PC-3 (cell line): Measurements from ENCODE around the gene CPE. TPM values are rescaled to one million over a fixed set of nuclear protein-coding genes. Genes with fewer than 3 reads are reported as not detected.

Source experiments
- ATAC-seq: fragments of 200-7000 bp; cut with Tn5 transposase; 2 replicates; pipeline ENCODE4 v1.9.1; 2020; ENCODE audit warnings: mild to moderate bottlenecking, moderate library complexity
- BruUV-seq: library from RNA; stranded (reverse); fragments of 400-500 nt; replicated peaks from 2 replicates; lab custom pipeline; 2021; lab: Mats Ljungman, UMichigan
- CTCF ChIA-PET: fragments of 300-600 bp; sonication (Branson Sonifier 250); formaldehyde crosslinking; loops from one replicate; lab custom pipeline; 2022; ENCODE audit warnings: antibody characterized with exemption; lab: Charles Lee
- POLR2A ChIA-PET: fragments of 300-600 bp; sonication (Branson Sonifier 250); formaldehyde crosslinking; loops from one replicate; lab custom pipeline; 2022; ENCODE audit warnings: antibody characterized with exemption; ENCODE audit not compliant: unreplicated experiment; lab: Charles Lee
- DNase-seq: peaks from one replicate; pipeline ENCODE4 v3.0.0-alpha.2; 2015
- H2AFZ ChIP-seq: fragments of 300-600 bp; sonication (generic); 2 replicates; pipeline ENCODE4 v1.6.0; 2016; ENCODE audit warnings: antibody characterized with exemption, low read length
- H3F3A ChIP-seq: fragments of 300-600 bp; sonication (generic); one replicate; pipeline ENCODE4 v1.6.0; 2017; ENCODE audit warnings: antibody characterized with exemption, low read length, control low read depth, mild to moderate bottlenecking; ENCODE audit not compliant: unreplicated experiment
- H3K27ac ChIP-seq: fragments of 300-600 bp; sonication (generic); 2 replicates; pipeline ENCODE4 v1.5.1; 2016; ENCODE audit warnings: mild to moderate bottlenecking, low read length
- H3K27me3 ChIP-seq: fragments of 300-600 bp; sonication (generic); 2 replicates; pipeline ENCODE4 v1.6.1; 2016; ENCODE audit warnings: low read length, mixed read lengths
- H3K36me3 ChIP-seq: fragments of 300-600 bp; sonication (generic); 2 replicates; pipeline ENCODE4 v1.6.1; 2016; ENCODE audit warnings: low read depth, mixed run types, low read length, mixed read lengths
- H3K4me1 ChIP-seq: fragments of 300-600 bp; sonication (generic); 2 replicates; pipeline ENCODE4 v1.5.1; 2016; ENCODE audit warnings: low read length; ENCODE audit not compliant: insufficient read depth
- H3K4me2 ChIP-seq: fragments of 300-600 bp; sonication (generic); 2 replicates; pipeline ENCODE4 v1.6.0; 2016; ENCODE audit warnings: low read length
- H3K4me3 ChIP-seq: fragments of 300-600 bp; sonication (generic); 2 replicates; pipeline ENCODE4 v1.5.1; 2016; ENCODE audit warnings: mild to moderate bottlenecking, low read length, mixed read lengths
- H3K79me2 ChIP-seq: fragments of 300-600 bp; sonication (generic); 2 replicates; pipeline ENCODE4 v1.6.1; 2017; ENCODE audit warnings: low read length, mixed read lengths
- H3K9ac ChIP-seq: fragments of 300-600 bp; sonication (generic); 2 replicates; pipeline ENCODE4 v1.6.0; 2016; ENCODE audit warnings: mild to moderate bottlenecking, low read length
- H3K9me2 ChIP-seq: fragments of 300-600 bp; sonication (generic); replicated peaks from 2 replicates; pipeline ENCODE4 v1.6.1; 2016; ENCODE audit warnings: mixed run types, low read length, mixed read lengths
- H3K9me3 ChIP-seq: fragments of 300-600 bp; sonication (generic); 2 replicates; pipeline ENCODE4 v1.6.1; 2016; ENCODE audit warnings: low read length, mixed read lengths
- H4K20me1 ChIP-seq: fragments of 300-600 bp; sonication (generic); 2 replicates; pipeline ENCODE4 v1.6.1; 2016; ENCODE audit warnings: low read length, mixed read lengths
- EZH2 ChIP-seq: fragments of 300-600 bp; sonication (generic); IDR thresholded peaks from one replicate; pipeline ENCODE4 v1.6.1; 2017; ENCODE audit warnings: antibody characterized with exemption, mild to moderate bottlenecking, low read length; ENCODE audit not compliant: unreplicated experiment
- EZH2phosphoT487 ChIP-seq: fragments of 300-600 bp; sonication (generic); IDR thresholded peaks from 2 replicates; pipeline ENCODE4 v1.6.1; 2018; ENCODE audit warnings: mild to moderate bottlenecking, antibody characterized with exemption, low read length, borderline replicate concordance
- intact Hi-C: fragments of 100-400 bp; cut with micrococcal nuclease; formaldehyde crosslinking; loops from 2 replicates; pipeline ENCODE4 v1.9.0; 2023
- total RNA-seq: library from RNA; depleted of rRNA; stranded (reverse); fragments of >200 nt; gene quantifications from 2 replicates; pipeline ENCODE4 v1.2.3, GENCODE V29; 2014
- TF ChIP-seq, protein P1 (sequence below): fragments of 300-600 bp; sonication (generic); conservative IDR thresholded peaks from 2 replicates; pipeline ENCODE4 v1.5.1; 2017; ENCODE audit warnings: antibody characterized with exemption, low read depth, mild to moderate bottlenecking, low read length

Gene CPE
- total RNA-seq, 1 experiment from 2014 or later = 15.5 TPM

DNA sequence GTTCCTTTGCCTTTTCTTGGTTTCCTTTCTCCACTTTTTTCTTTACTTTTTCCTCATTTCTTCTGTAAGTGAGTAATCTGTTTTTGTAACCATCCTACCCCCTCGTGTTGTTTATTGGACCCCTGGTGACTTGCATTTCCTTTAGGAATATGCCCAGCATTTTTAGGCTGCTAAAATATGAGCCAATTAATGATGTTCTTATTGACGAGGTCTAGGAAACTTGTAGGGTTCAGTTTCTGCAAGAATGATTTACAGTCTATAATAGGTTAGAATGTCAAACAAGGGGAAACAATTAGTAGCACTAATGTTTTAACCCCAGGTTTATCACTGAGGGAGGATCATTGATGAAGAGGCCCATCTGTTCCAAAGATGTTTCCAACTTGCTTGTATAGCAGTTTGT is 79.0 kb downstream of the CPE start:
- Histone ChIP-seq H3K4me1 (peaks cover 13% of the 10 kb centered on the region; the same call in 1 of the 2 replicates), H3K27ac (no peak overlapping the region), H3K36me3 (no peaks in the 10 kb centered on the region), H3K9me2 (no peaks in the 10 kb centered on the region), H3K79me2 (no peaks in the 10 kb centered on the region), H3K4me3 (no peak overlapping the region), H3K4me2 (no peak overlapping the region), H3F3A (no peaks in the 10 kb centered on the region), H3K9ac (no peak overlapping the region), H3K9me3 (no peaks in the 10 kb centered on the region), H2AFZ (no peak overlapping the region), H4K20me1 (no peaks in the 10 kb centered on the region), H3K27me3 (no peaks in the 10 kb centered on the region)
- no peak for ATAC-seq
- intact Hi-C loops = no loop called here
- BruUV-seq = no TSS peak
- CTCF ChIA-PET = no interaction called here
- DNase-seq = no peak
- TF ChIP-seq EZH2 (no peak), EZH2phosphoT487 (no peak)
- TF ChIP-seq, protein P1, sequence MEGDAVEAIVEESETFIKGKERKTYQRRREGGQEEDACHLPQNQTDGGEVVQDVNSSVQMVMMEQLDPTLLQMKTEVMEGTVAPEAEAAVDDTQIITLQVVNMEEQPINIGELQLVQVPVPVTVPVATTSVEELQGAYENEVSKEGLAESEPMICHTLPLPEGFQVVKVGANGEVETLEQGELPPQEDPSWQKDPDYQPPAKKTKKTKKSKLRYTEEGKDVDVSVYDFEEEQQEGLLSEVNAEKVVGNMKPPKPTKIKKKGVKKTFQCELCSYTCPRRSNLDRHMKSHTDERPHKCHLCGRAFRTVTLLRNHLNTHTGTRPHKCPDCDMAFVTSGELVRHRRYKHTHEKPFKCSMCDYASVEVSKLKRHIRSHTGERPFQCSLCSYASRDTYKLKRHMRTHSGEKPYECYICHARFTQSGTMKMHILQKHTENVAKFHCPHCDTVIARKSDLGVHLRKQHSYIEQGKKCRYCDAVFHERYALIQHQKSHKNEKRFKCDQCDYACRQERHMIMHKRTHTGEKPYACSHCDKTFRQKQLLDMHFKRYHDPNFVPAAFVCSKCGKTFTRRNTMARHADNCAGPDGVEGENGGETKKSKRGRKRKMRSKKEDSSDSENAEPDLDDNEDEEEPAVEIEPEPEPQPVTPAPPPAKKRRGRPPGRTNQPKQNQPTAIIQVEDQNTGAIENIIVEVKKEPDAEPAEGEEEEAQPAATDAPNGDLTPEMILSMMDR = no peak
- POLR2A ChIA-PET = no interaction called here

DNA sequence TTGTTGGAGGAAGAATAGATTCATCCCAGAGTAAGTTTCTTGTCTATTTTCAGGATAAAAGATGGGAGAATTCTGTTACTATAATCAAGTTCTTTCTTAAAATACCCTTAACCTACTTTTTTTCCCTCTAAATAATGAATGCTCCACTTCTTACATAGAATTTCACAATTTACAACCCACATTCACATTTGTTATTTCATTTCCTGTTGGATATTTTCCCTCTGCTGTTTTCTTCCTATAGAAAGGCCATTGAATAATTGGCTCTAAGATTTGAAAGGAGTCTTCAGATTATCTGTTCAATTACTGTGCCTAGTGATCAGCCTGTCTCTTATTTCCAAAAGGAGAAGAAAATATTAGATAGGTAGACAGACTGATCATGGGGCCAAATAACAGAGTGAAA is 79.7 kb downstream of the CPE start:
- Histone ChIP-seq H3K4me2 (no peak overlapping the region), H3K27ac (no peak overlapping the region), H3F3A (no peaks in the 10 kb centered on the region), H3K4me1 (peaks cover 13% of the 10 kb centered on the region; the same call in 1 of the 2 replicates), H3K9ac (no peak overlapping the region), H3K4me3 (no peak overlapping the region), H3K9me3 (no peaks in the 10 kb centered on the region), H3K9me2 (no peaks in the 10 kb centered on the region), H2AFZ (no peak overlapping the region), H3K36me3 (no peaks in the 10 kb centered on the region), H3K79me2 (no peaks in the 10 kb centered on the region), H3K27me3 (no peaks in the 10 kb centered on the region), H4K20me1 (no peaks in the 10 kb centered on the region)
- no peak for TF ChIP-seq EZH2phosphoT487
- no peak for DNase-seq
- ChIA-PET POLR2A (no interaction called here), CTCF (no interaction called here)
- BruUV-seq = no TSS peak
- ATAC-seq = no peak
- intact Hi-C loops = no loop called here

DNA sequence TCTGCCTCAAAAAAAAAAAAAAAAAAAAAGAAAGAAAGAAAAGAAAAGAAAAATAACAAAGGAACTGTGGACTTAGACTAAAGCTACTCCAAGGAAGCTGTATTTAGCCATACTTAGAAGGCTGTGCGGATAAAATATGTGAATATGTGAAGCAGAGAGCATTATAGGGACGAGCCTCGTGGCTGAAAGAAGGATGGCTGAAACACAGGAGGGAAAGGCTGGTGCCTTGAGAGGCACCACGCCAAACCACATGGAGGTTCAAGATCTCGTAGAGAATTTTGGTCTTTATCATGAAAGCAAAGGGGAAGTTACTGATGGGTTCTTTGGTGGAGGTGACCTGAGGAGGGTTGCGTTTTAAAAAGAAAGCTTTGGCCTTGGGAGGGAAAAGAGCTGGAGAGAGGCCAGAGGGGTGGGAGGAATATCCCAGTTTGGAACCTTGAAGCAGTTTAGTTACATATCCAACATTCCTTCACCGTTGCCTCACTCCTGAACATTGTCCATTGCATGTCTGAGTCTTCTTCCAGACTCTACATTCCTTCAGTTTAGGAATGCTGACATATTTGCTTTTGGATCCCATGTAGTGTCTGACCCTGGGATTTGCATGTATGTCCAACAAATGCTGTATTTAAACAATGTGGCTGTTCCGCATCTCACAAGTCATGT is 82.5 kb downstream of the CPE start:
- Histone ChIP-seq H3K27ac (no peak overlapping the region), H3K4me2 (no peak overlapping the region), H3K27me3 (no peaks in the 10 kb centered on the region), H3K79me2 (no peaks in the 10 kb centered on the region), H3K4me3 (no peak overlapping the region), H3K9ac (no peak overlapping the region), H4K20me1 (no peaks in the 10 kb centered on the region), H3K9me3 (no peaks in the 10 kb centered on the region), H2AFZ (no peak overlapping the region), H3F3A (no peaks in the 10 kb centered on the region), H3K4me1 (no peaks in the 10 kb centered on the region), H3K9me2 (no peaks in the 10 kb centered on the region), H3K36me3 (no peaks in the 10 kb centered on the region)
- intact Hi-C loops = no loop called here
- ATAC-seq = no peak
- TF ChIP-seq EZH2 (no peak), EZH2phosphoT487 (no peak)
- TF ChIP-seq, protein P1 = no peak
- BruUV-seq = no TSS peak
- POLR2A ChIA-PET = no interaction called here
- CTCF ChIA-PET = interaction anchor here (1.0 kb wide), 1 partner anchor 105 kb away, joined by 3 read pairs; no protein-coding TSS in a partner anchor
- no peak for DNase-seq
